RWPE2 (cell line): Measurements from ENCODE around the gene DGKQ.
A peak's percentile ranks its signal among the peaks of the same experiment; 100 is the strongest.

Experiments used
- ATAC-seq: fragments of 200-7000 bp; cut with Tn5 transposase; 3 replicates; pipeline ENCODE4 v1.9.1; 2021; ENCODE audit warnings: low read depth
- DNase-seq: peaks from one replicate; pipeline ENCODE4 v3.0.0-alpha.2; 2020; ENCODE audit warnings: low spot score
- H3K27ac ChIP-seq: fragments of 450-650 bp; 2 replicates; pipeline ENCODE4 v1.5.1; 2017; ENCODE audit warnings: mild to moderate bottlenecking; ENCODE audit not compliant: poor library complexity, severe bottlenecking
- H3K27me3 ChIP-seq: fragments of 250-450 bp; sonication (Bioruptor Pico); 2 replicates; pipeline ENCODE4 v1.5.1; 2021; ENCODE audit warnings: mild to moderate bottlenecking, moderate library complexity; ENCODE audit not compliant: insufficient read depth, poor library complexity, severe bottlenecking
- H3K36me3 ChIP-seq: fragments of 250-450 bp; sonication (Bioruptor Pico); 2 replicates; pipeline ENCODE4 v1.5.1; 2020; ENCODE audit warnings: low read depth, mild to moderate bottlenecking, moderate library complexity
- H3K4me1 ChIP-seq: fragments of 250-450 bp; sonication (Bioruptor Pico); 2 replicates; pipeline ENCODE4 v1.5.1; 2021; ENCODE audit warnings: mild to moderate bottlenecking, moderate library complexity; ENCODE audit not compliant: insufficient read depth, poor library complexity, severe bottlenecking
- H3K4me3 ChIP-seq: fragments of 250-450 bp; sonication (Bioruptor Pico); 2 replicates; pipeline ENCODE4 v1.5.1; 2021; ENCODE audit warnings: mild to moderate bottlenecking, moderate library complexity; ENCODE audit not compliant: severe bottlenecking
- H3K9me3 ChIP-seq: fragments of 250-450 bp; sonication (Bioruptor Pico); 2 replicates; pipeline ENCODE4 v1.5.1; 2021; ENCODE audit warnings: mild to moderate bottlenecking, moderate library complexity; ENCODE audit not compliant: severe bottlenecking
- TF ChIP-seq, protein P1 (sequence below): fragments of 450-650 bp; IDR thresholded peaks from one replicate; pipeline ENCODE4 v1.5.1; 2017; ENCODE audit warnings: mild to moderate bottlenecking, moderate library complexity; ENCODE audit not compliant: poor library complexity, severe bottlenecking

The DGKQ gene

GRCh38 chr4:959338-960139 is 13.8 kb downstream of the DGKQ start:
- TF ChIP-seq, protein P1, sequence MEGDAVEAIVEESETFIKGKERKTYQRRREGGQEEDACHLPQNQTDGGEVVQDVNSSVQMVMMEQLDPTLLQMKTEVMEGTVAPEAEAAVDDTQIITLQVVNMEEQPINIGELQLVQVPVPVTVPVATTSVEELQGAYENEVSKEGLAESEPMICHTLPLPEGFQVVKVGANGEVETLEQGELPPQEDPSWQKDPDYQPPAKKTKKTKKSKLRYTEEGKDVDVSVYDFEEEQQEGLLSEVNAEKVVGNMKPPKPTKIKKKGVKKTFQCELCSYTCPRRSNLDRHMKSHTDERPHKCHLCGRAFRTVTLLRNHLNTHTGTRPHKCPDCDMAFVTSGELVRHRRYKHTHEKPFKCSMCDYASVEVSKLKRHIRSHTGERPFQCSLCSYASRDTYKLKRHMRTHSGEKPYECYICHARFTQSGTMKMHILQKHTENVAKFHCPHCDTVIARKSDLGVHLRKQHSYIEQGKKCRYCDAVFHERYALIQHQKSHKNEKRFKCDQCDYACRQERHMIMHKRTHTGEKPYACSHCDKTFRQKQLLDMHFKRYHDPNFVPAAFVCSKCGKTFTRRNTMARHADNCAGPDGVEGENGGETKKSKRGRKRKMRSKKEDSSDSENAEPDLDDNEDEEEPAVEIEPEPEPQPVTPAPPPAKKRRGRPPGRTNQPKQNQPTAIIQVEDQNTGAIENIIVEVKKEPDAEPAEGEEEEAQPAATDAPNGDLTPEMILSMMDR: no peak
- Histone ChIP-seq H3K27ac (no peak overlapping the region), H3K9me3 (no peaks in the 10 kb centered on the region), H3K36me3 (peaks cover 7% of the 10 kb centered on the region; the same call in 1 of the 2 replicates), H3K4me1 (no peaks in the 10 kb centered on the region), H3K27me3 (no peaks in the 10 kb centered on the region), H3K4me3 (no peak overlapping the region)
- ATAC-seq (no peak; the same call in 2 of the 3 replicates), DNase-seq (no peak)

- TF ChIP-seq, protein P1: no peak
- Histone ChIP-seq H3K27ac (no peak overlapping the region), H3K9me3 (no peaks in the 10 kb centered on the region), H3K4me3 (no peak overlapping the region), H3K36me3 (peaks cover 7% of the 10 kb centered on the region; the same call in 1 of the 2 replicates), H3K4me1 (no peaks in the 10 kb centered on the region), H3K27me3 (no peaks in the 10 kb centered on the region)
- no peak for ATAC-seq
- no peak for DNase-seq
These were observed 14.6 kb downstream of the DGKQ start for GRCh38 chr4:958696-959337.

- Histone ChIP-seq H3K4me1 (no peaks in the 10 kb centered on the region), H3K27ac (no peak overlapping the region), H3K27me3 (no peaks in the 10 kb centered on the region), H3K9me3 (no peaks in the 10 kb centered on the region), H3K36me3 (peaks cover 7% of the 10 kb centered on the region; the same call in 1 of the 2 replicates), H3K4me3 (no peak overlapping the region)
- TF ChIP-seq, protein P1: no peak
- DNase-seq: no peak
- no peak for ATAC-seq
These were observed 15.1 kb downstream of the DGKQ start for GRCh38 chr4:958314-958665.

- ATAC-seq: no peak
These were observed 15.6 kb downstream of the DGKQ start for GRCh38 chr4:957581-958313.

More at GRCh38 chr4:957581-958313, 15.6 kb downstream of the DGKQ start:
- Histone ChIP-seq H3K27ac (no peak overlapping the region), H3K36me3 (peaks cover 7% of the 10 kb centered on the region; the same call in 1 of the 2 replicates), H3K27me3 (no peaks in the 10 kb centered on the region), H3K4me1 (no peaks in the 10 kb centered on the region), H3K4me3 (no peak overlapping the region), H3K9me3 (no peaks in the 10 kb centered on the region)
- DNase-seq: peak; percentile 69
- TF ChIP-seq, protein P1: no peak
